HCT116 (cell line): ENCODE measurements around the gene KRTAP4-3. TPM values are rescaled to one million over a fixed set of nuclear protein-coding genes. Genes with fewer than 3 reads are reported as not detected.
"Not testable (repeated sequence)": the region's sequence is repeated elsewhere in the genome, so short reads cannot be mapped to it uniquely, and the experiment has no call there.

ENCODE experiments used
- ATAC-seq: fragments of 200-7000 bp; cut with Tn5 transposase; 2 replicates; pipeline ENCODE4 v1.9.1; 2020; ENCODE audit warnings: mild to moderate bottlenecking, moderate library complexity
- BruUV-seq: library from RNA; stranded (reverse); fragments of 400-500 nt; replicated peaks from 2 replicates; lab custom pipeline; 2021; lab: Mats Ljungman, UMichigan
- CTCF ChIA-PET: fragments of 300-600 bp; sonication (Branson Sonifier 250); formaldehyde crosslinking; loops from one replicate; lab custom pipeline; 2021; ENCODE audit warnings: antibody characterized with exemption; lab: Charles Lee
- POLR2A ChIA-PET: fragments of 300-600, 350-600 bp; sonication (Branson Sonifier 250); formaldehyde crosslinking; loops from one replicate; lab custom pipeline; 2021; ENCODE audit warnings: antibody characterized with exemption; lab: Charles Lee
- RAD21 ChIA-PET, 2 experiments: fragments of 300-600 bp; sonication (Branson Sonifier 250); formaldehyde crosslinking; loops; one replicate each; lab custom pipeline; 2023; ENCODE audit warnings: low total read pairs in 2 of 2; ENCODE audit not compliant: uncharacterized antibody in 2 of 2, unreplicated experiment in 2 of 2, low non-redundant PET in 1 of 2; lab: Charles Lee
- DNase-seq: peaks from one replicate; pipeline ENCODE4 v3.0.0-alpha.2; 2010; ENCODE audit warnings: low read depth, low spot score
- H2AFZ ChIP-seq: fragments of 200-600 bp; shearing (Covaris generic), sonication (generic); 2 replicates; pipeline ENCODE4 v1.6.1; 2017; ENCODE audit warnings: low read depth, mixed run types, mixed read lengths, antibody characterized with exemption, low read length; ENCODE audit not compliant: poor library complexity, severe bottlenecking
- H3K27ac ChIP-seq: 2 replicates; pipeline ENCODE4 v1.5.1; 2012; ENCODE audit warnings: low read depth, low read length
- H3K27me3 ChIP-seq: fragments of 200-600 bp; sonication (generic); 2 replicates; pipeline ENCODE4 v1.6.1; 2016; ENCODE audit warnings: mixed run types, low read length, mixed read lengths; ENCODE audit not compliant: insufficient read depth
- H3K36me3 ChIP-seq, 2 experiments: fragments of 200-500 bp in 1 of 2; fragments of 200-600 bp in 1 of 2; sonication (Bioruptor generic) in 1 of 2; sonication (generic) in 1 of 2; 2 replicates each; pipeline versions ENCODE4 v1.5.1 to v1.6.1; 2014 to 2016; ENCODE audit warnings: low read length in 2 of 2, inconsistent platforms in 1 of 2, mixed read lengths in 1 of 2, mixed run types in 1 of 2; ENCODE audit not compliant: insufficient read depth in 2 of 2, control insufficient read depth in 1 of 2
- H3K4me1 ChIP-seq, 2 experiments: fragments of 200-600 bp in 1 of 2; sonication (generic) in 1 of 2; 2 replicates each; pipeline versions ENCODE4 v1.5.1 to v1.6.1; 2012 to 2017; ENCODE audit warnings: low read length in 2 of 2, inconsistent platforms in 1 of 2, mild to moderate bottlenecking in 1 of 2, mixed read lengths in 1 of 2, mixed run types in 1 of 2, moderate library complexity in 1 of 2; ENCODE audit not compliant: insufficient read depth in 2 of 2, control insufficient read depth in 1 of 2
- H3K4me2 ChIP-seq: fragments of 200-600 bp; sonication (generic); 2 replicates; pipeline ENCODE4 v1.6.1; 2017; ENCODE audit warnings: mixed run types, low read length, mixed read lengths
- H3K4me3 ChIP-seq, 2 experiments: fragments of 200-600 bp in 1 of 2; sonication (generic) in 1 of 2; replicated peaks in 1 of 2; 2 replicates each; pipeline ENCODE4 v1.5.1; 2011 to 2016; ENCODE audit warnings: low read length in 2 of 2, control low read depth in 1 of 2, low read depth in 1 of 2, mild to moderate bottlenecking in 1 of 2, mixed read lengths in 1 of 2, mixed run types in 1 of 2
- H3K79me2 ChIP-seq: fragments of 200-600 bp; sonication (generic); 2 replicates; pipeline ENCODE4 v1.6.1; 2017; ENCODE audit warnings: mild to moderate bottlenecking, mixed run types, low read length, moderate library complexity, mixed read lengths; ENCODE audit not compliant: insufficient read depth
- H3K9ac ChIP-seq: fragments of 200-600 bp; sonication (generic); 2 replicates; pipeline ENCODE4 v1.6.1; 2016; ENCODE audit warnings: low read length, mixed read lengths
- H3K9me2 ChIP-seq: fragments of 200-600 bp; sonication (generic), shearing (Covaris generic); 2 replicates; pipeline ENCODE4 v1.6.1; 2017; ENCODE audit warnings: mixed run types, mild to moderate bottlenecking, moderate library complexity; ENCODE audit not compliant: insufficient read depth
- H3K9me3 ChIP-seq, 2 experiments: fragments of 200-500 bp in 1 of 2; fragments of 200-600 bp in 1 of 2; sonication (Bioruptor generic) in 1 of 2; sonication (generic) in 1 of 2; 2 replicates each; pipeline ENCODE4 v1.6.1; 2014 to 2017; ENCODE audit warnings: low read length in 2 of 2, mixed read lengths in 2 of 2, inconsistent platforms in 1 of 2, low read depth in 1 of 2, mild to moderate bottlenecking in 1 of 2, mixed run types in 1 of 2, moderate library complexity in 1 of 2; ENCODE audit not compliant: control insufficient read depth in 1 of 2, insufficient read depth in 1 of 2
- H4K20me1 ChIP-seq: fragments of 200-600 bp; sonication (generic), shearing (Covaris generic); 2 replicates; pipeline ENCODE4 v1.6.1; 2017; ENCODE audit warnings: mixed run types, mild to moderate bottlenecking, moderate library complexity; ENCODE audit not compliant: insufficient read depth
- ELF1 ChIP-seq: IDR thresholded peaks from 2 replicates; pipeline ENCODE4 v1.6.1; 2012; ENCODE audit warnings: low read depth, borderline replicate concordance
- SIN3A ChIP-seq: IDR thresholded peaks from 2 replicates; pipeline ENCODE4 v1.6.1; 2012; ENCODE audit warnings: low read depth
- YY1 ChIP-seq: IDR thresholded peaks from 2 replicates; pipeline ENCODE4 v1.6.1; 2011; ENCODE audit warnings: low read length, low read depth, moderate library complexity, mild to moderate bottlenecking; ENCODE audit not compliant: insufficient replicate concordance; ENCODE audit errors: extremely low read depth
- intact Hi-C: fragments of 100-400 bp; cut with micrococcal nuclease; formaldehyde crosslinking; loops from 2 replicates; pipeline ENCODE4 v1.10.0; 2022
- total RNA-seq: library from RNA; stranded (reverse); gene quantifications from one replicate; pipeline ENCODE4 v1.2.1, GENCODE V29; 2021; ENCODE audit not compliant: unreplicated experiment
- TF ChIP-seq, protein P1 (sequence below): IDR thresholded peaks from 2 replicates; pipeline ENCODE4 v1.6.1; 2012; ENCODE audit warnings: low read depth
- TF ChIP-seq, protein P2 (sequence below): IDR thresholded peaks from 2 replicates; pipeline ENCODE4 v1.6.1; 2011; ENCODE audit warnings: mild to moderate bottlenecking, low read length, moderate library complexity; ENCODE audit not compliant: insufficient replicate concordance; ENCODE audit errors: extremely low read depth

KRTAP4-3 gene
- total RNA-seq, 1 experiment from 2014 or later, result not detected

DNA sequence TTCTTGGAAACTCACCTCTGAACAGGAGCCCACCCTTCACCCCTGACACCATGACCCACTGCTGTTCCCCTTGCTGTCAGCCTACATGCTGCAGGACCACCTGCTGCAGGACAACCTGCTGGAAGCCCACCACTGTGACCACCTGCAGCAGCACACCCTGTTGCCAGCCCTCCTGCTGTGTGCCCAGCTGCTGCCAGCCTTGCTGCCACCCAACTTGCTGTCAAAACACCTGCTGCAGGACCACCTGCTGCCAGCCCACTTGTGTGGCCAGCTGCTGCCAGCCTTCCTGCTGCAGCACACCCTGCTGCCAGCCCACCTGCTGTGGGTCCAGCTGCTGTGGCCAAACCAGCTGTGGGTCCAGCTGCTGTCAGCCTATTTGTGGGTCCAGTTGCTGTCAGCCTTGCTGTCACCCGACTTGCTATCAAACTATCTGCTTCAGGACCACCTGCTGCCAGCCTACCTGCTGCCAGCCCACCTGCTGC, 21.9 kb upstream of the KRTAP4-3 start, which contains the start of gene KRTAP9-1:
Gene KRTAP9-1, plus strand, starts transcription at position 51 of the 482 bp plus-strand sequence. Its CDS starts 0 bp downstream, at position 51.
- H3K9me2 ChIP-seq, intact Hi-C loops, H3K79me2 ChIP-seq, BruUV-seq, DNase-seq, H3K4me3 ChIP-seq, ATAC-seq, H3K9ac ChIP-seq, H3K4me2 ChIP-seq, H3K9me3 ChIP-seq, H2AFZ ChIP-seq, CTCF ChIA-PET, POLR2A ChIA-PET, H3K27me3 ChIP-seq, H3K27ac ChIP-seq, H4K20me1 ChIP-seq, RAD21 ChIA-PET, H3K36me3 ChIP-seq: not testable (repeated sequence)
- peaks cover 0 to 10% of the 10 kb centered on the region in 2 experiments; a peak in 1 of 4 replicates for H3K4me1 ChIP-seq

DNA sequence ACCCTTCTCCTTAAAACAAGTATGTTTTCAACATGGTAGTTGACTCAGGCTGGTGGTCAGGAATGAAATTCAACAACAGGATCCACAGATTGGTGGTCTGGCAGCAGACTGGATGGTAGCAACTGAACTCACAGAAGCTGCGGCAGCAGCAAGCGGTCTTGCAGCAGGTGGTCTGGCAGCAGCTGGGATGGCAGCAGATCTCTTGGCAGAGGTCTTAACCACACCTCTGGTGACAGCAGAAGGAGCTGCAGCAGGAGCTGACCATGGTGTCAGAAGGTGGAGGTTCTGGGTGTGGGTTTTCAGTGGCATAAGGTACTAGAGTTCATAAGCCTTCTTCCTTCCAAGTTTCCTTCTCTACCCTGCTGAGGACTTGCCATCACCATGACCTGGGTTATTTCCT, 18.9 kb upstream of the KRTAP4-3 start:
- ChIA-PET POLR2A (no interaction called here), CTCF (no interaction called here), RAD21 (no interaction called here)
- no peak overlapping the region for H2AFZ ChIP-seq
- TF ChIP-seq ELF1, result no peak
- no peaks in the 10 kb centered on the region for H3K27me3 ChIP-seq
- H3K4me1 ChIP-seq, result peaks cover 0 to 10% of the 10 kb centered on the region in 2 experiments; a peak in 1 of 4 replicates
- no peak for ATAC-seq
- no peaks in the 10 kb centered on the region for H3K79me2 ChIP-seq
- no peaks in the 10 kb centered on the region for H4K20me1 ChIP-seq
- no peak for DNase-seq
- intact Hi-C loops, result no loop called here
- H3K9ac ChIP-seq, result no peak overlapping the region
- no peak overlapping the region for H3K27ac ChIP-seq
- no peaks in the 10 kb centered on the region for H3K36me3 ChIP-seq
- no peaks in the 10 kb centered on the region for H3K9me2 ChIP-seq
- H3K4me3 ChIP-seq, result no peak overlapping the region
- BruUV-seq, result no TSS peak
- no peaks in the 10 kb centered on the region for H3K9me3 ChIP-seq
- H3K4me2 ChIP-seq, result no peak overlapping the region

DNA sequence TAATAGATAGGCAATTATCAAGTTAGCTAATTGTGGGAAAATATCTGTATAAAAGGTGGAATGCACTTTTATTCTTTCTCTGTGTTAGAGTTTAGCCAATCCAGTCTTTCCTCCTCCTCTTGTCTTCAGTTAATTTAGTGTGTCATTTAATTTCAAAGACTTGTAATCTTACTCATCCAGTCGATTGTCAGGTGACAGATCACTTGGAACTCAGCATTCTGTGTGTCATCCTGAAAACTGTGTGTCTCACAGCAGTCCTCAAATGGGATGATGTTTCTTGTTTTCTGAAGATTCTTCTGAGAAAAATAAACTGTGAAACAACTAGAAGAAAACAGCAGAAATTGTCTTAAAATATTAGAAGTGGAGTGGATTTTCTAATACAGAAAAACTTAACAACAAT, 17.0 kb upstream of the KRTAP4-3 start:
- ChIA-PET RAD21 (no interaction called here), CTCF (no interaction called here), POLR2A (interaction anchor here (0.6 kb wide), 1 partner anchor 281 kb away, joined by 5 read pairs; no protein-coding TSS in a partner anchor)
- H3K27ac ChIP-seq, result no peak overlapping the region
- H3K4me3 ChIP-seq, result no peak overlapping the region
- no peaks in the 10 kb centered on the region for H4K20me1 ChIP-seq
- H3K9ac ChIP-seq, result no peak overlapping the region
- DNase-seq (no peak), ATAC-seq (no peak)
- no peaks in the 10 kb centered on the region for H3K36me3 ChIP-seq
- intact Hi-C loops, result no loop called here
- BruUV-seq, result no TSS peak
- no peaks in the 10 kb centered on the region for H3K9me2 ChIP-seq
- H3K4me1 ChIP-seq, result peaks cover 0 to 10% of the 10 kb centered on the region in 2 experiments; a peak in 1 of 4 replicates
- no peak overlapping the region for H3K4me2 ChIP-seq
- no peaks in the 10 kb centered on the region for H3K79me2 ChIP-seq
- H3K27me3 ChIP-seq, result no peaks in the 10 kb centered on the region
- H2AFZ ChIP-seq, result peak overlapping the region; percentile 24
- H3K9me3 ChIP-seq, result no peaks in the 10 kb centered on the region
- TF ChIP-seq, protein P1, sequence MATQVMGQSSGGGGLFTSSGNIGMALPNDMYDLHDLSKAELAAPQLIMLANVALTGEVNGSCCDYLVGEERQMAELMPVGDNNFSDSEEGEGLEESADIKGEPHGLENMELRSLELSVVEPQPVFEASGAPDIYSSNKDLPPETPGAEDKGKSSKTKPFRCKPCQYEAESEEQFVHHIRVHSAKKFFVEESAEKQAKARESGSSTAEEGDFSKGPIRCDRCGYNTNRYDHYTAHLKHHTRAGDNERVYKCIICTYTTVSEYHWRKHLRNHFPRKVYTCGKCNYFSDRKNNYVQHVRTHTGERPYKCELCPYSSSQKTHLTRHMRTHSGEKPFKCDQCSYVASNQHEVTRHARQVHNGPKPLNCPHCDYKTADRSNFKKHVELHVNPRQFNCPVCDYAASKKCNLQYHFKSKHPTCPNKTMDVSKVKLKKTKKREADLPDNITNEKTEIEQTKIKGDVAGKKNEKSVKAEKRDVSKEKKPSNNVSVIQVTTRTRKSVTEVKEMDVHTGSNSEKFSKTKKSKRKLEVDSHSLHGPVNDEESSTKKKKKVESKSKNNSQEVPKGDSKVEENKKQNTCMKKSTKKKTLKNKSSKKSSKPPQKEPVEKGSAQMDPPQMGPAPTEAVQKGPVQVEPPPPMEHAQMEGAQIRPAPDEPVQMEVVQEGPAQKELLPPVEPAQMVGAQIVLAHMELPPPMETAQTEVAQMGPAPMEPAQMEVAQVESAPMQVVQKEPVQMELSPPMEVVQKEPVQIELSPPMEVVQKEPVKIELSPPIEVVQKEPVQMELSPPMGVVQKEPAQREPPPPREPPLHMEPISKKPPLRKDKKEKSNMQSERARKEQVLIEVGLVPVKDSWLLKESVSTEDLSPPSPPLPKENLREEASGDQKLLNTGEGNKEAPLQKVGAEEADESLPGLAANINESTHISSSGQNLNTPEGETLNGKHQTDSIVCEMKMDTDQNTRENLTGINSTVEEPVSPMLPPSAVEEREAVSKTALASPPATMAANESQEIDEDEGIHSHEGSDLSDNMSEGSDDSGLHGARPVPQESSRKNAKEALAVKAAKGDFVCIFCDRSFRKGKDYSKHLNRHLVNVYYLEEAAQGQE, result no peak
- no peak for TF ChIP-seq YY1
- TF ChIP-seq, protein P2, sequence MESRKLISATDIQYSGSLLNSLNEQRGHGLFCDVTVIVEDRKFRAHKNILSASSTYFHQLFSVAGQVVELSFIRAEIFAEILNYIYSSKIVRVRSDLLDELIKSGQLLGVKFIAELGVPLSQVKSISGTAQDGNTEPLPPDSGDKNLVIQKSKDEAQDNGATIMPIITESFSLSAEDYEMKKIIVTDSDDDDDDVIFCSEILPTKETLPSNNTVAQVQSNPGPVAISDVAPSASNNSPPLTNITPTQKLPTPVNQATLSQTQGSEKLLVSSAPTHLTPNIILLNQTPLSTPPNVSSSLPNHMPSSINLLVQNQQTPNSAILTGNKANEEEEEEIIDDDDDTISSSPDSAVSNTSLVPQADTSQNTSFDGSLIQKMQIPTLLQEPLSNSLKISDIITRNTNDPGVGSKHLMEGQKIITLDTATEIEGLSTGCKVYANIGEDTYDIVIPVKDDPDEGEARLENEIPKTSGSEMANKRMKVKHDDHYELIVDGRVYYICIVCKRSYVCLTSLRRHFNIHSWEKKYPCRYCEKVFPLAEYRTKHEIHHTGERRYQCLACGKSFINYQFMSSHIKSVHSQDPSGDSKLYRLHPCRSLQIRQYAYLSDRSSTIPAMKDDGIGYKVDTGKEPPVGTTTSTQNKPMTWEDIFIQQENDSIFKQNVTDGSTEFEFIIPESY, result no peak
- no peak for TF ChIP-seq SIN3A
